Stomach (tissue), 4 donors: ENCODE measurements around the gene CHST1.

ENCODE experiments used
- EP300 ChIP-seq: sonication (generic); formaldehyde crosslinking; IDR thresholded peaks from one replicate; pipeline ENCODE4 v1.6.1; 2017; ENCODE audit warnings: antibody characterized with exemption
- POLR2A ChIP-seq, 4 donors: fragments of 450-650 bp; IDR thresholded peaks; one replicate each; pipeline ENCODE4 v1.6.1; 2016; ENCODE audit warnings: antibody characterized with exemption in 4 of 4, control low read depth in 2 of 4, mild to moderate bottlenecking in 1 of 4, moderate library complexity in 1 of 4
- POLR2AphosphoS5 ChIP-seq, 3 donors: sonication (generic); formaldehyde crosslinking; IDR thresholded peaks; one replicate each; pipeline ENCODE4 v1.6.1; 2016; ENCODE audit warnings: antibody characterized with exemption in 3 of 3
- TF ChIP-seq, protein P1 (sequence below), 7 experiments: fragments of 450-650 bp in 4 of 7; fragments of 200-600 bp in 3 of 7; sonication (generic) in 3 of 7; IDR thresholded peaks; one replicate each; pipeline ENCODE4 v1.5.1; 2016 to 2019; ENCODE audit warnings: antibody characterized with exemption in 7 of 7, control low read depth in 2 of 7, mild to moderate bottlenecking in 1 of 7

DNA sequence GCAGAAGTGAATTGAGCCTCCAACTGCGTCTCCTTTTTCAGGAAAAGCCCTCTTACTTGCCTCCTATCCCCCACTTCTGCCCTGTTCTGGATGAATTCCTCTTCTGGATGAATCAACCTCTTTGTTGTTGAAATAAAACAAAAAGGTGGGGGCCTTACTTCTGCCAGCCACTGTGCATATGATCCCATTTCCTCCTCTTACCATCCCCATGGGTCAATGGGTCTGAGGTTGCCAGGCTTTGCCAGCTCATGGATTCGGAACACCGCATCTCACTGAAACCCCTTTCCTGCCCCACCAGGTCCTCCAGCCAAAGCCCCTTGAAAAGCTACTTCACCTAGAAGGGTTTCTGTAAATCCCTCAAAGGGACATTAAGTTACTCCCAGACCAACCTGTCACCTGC is 3.7 kb upstream of the CHST1 start:
- TF ChIP-seq, protein P1, sequence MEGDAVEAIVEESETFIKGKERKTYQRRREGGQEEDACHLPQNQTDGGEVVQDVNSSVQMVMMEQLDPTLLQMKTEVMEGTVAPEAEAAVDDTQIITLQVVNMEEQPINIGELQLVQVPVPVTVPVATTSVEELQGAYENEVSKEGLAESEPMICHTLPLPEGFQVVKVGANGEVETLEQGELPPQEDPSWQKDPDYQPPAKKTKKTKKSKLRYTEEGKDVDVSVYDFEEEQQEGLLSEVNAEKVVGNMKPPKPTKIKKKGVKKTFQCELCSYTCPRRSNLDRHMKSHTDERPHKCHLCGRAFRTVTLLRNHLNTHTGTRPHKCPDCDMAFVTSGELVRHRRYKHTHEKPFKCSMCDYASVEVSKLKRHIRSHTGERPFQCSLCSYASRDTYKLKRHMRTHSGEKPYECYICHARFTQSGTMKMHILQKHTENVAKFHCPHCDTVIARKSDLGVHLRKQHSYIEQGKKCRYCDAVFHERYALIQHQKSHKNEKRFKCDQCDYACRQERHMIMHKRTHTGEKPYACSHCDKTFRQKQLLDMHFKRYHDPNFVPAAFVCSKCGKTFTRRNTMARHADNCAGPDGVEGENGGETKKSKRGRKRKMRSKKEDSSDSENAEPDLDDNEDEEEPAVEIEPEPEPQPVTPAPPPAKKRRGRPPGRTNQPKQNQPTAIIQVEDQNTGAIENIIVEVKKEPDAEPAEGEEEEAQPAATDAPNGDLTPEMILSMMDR (IDR thresholded peaks at IDR 0.05): no peak
- TF ChIP-seq POLR2A (IDR thresholded peaks at IDR 0.05): no peak
- no peak for TF ChIP-seq EP300
- no peak for TF ChIP-seq POLR2AphosphoS5 (IDR thresholded peaks at IDR 0.05)
